ENCODE measurements around the gene ABHD17A. TPM values are rescaled to one million over a fixed set of nuclear protein-coding genes. Genes with fewer than 3 reads are reported as not detected.
A peak's percentile ranks its signal among the peaks of the same experiment; 100 is the strongest.

Gene ABHD17A
- polyA plus RNA-seq, 1 experiment: 30.8 TPM

DNA sequence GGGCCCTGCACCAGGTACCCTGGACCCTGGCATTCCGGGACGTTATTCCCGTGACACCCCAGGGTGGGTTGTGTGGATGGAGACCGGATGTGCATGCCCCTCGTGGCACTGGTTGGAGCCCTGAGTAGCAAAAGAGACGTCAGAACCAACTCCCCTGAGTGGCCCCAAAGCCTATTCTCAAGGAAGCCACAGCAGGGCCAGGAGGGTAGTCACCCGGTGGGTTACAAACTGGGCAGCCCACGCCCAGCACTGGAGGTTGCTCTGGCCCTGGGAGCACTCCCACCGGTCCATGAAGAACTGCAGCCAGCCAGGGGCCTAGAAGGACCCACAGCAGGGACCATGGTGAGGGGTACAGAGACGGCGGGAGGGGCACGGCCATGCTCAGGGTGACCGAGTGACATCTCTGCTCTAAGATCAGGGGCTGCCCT is 29.5 kb downstream of the ABHD17A start:
- peak overlapping the region; percentile 52 for H3K4me3 ChIP-seq (ENCODE audit: low read depth, low read length)
- H3K27ac ChIP-seq (ENCODE audit: low read depth, low read length): peak overlapping the region; percentile 52
- no peaks in the 10 kb centered on the region for H3K27me3 ChIP-seq (ENCODE audit: control insufficient read depth, insufficient read depth, low read length)
- ChIA-PET POLR2A (interaction anchor here (1.0 kb wide), 1 partner anchor 20 kb away, joined by 4 read pairs; no protein-coding TSS in a partner anchor), CTCF (interaction anchor here (0.7 kb wide), 1 partner anchor 29 kb away, joined by 3 read pairs; no protein-coding TSS in a partner anchor)
- H3K9me3 ChIP-seq (ENCODE audit: control insufficient read depth, insufficient read depth, low read length): no peaks in the 10 kb centered on the region; the same call in 1 of the 2 replicates
- no peak for DNase-seq (ENCODE audit: low read depth, low spot score)
- TF ChIP-seq, protein P1, sequence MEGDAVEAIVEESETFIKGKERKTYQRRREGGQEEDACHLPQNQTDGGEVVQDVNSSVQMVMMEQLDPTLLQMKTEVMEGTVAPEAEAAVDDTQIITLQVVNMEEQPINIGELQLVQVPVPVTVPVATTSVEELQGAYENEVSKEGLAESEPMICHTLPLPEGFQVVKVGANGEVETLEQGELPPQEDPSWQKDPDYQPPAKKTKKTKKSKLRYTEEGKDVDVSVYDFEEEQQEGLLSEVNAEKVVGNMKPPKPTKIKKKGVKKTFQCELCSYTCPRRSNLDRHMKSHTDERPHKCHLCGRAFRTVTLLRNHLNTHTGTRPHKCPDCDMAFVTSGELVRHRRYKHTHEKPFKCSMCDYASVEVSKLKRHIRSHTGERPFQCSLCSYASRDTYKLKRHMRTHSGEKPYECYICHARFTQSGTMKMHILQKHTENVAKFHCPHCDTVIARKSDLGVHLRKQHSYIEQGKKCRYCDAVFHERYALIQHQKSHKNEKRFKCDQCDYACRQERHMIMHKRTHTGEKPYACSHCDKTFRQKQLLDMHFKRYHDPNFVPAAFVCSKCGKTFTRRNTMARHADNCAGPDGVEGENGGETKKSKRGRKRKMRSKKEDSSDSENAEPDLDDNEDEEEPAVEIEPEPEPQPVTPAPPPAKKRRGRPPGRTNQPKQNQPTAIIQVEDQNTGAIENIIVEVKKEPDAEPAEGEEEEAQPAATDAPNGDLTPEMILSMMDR (IDR thresholded peaks at IDR 0.05; ENCODE audit: low read depth, low read length): no peak

DNA sequence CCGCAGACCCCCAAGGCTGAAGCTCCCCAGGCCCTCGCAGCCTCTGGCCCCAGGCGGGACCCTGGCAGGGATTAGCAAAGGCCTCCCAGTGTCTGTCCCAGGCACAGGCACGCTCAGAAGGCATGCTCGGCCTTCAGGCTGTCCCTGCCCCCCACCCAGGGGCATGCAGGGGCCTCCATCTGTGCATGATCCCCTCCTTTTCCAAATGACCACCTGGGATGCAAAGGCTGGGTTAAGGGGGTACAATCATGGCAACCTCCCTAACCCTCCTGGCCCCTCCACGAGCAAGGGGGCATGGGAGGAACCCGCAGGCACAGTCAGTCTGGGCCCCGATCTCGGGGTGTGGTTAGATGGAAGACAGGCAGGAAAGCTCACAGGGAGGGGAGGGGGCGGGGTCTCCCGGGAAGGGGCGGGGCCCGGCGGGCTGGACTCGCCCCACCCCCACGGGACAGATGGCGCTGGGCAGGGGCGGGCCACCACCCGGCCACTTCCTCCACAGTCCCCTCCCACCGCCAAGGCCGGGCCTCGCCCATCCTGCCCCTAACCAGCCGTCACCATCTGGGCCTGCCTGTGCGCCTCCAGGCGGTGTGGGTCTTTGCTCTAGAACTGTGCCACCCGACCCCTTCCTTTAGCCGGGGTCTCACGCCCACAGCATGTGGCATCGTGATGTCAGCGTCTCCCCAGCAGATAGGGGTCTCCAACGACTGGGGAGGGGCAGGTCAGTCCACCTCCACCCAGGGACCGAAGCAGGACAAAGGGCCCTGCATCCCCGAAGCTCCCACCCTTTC is 30.1 kb downstream of the ABHD17A start:
- ChIA-PET CTCF (interaction anchor here (0.7 to 1.0 kb wide), 3 partner anchors 8 to 29 kb away, joined by 3 to 6 read pairs (median 4); no protein-coding TSS in a partner anchor), POLR2A (interaction anchor here (0.6 to 1.0 kb wide), 3 partner anchors 9 to 164 kb away, joined by 4 to 14 read pairs (median 4); no protein-coding TSS in a partner anchor)
- Histone ChIP-seq H3K4me3 (ENCODE audit: low read depth, low read length) (peak overlapping the region; percentile 52), H3K9me3 (ENCODE audit: control insufficient read depth, insufficient read depth, low read length) (no peaks in the 10 kb centered on the region; the same call in 1 of the 2 replicates), H3K27ac (ENCODE audit: low read depth, low read length) (peak overlapping the region; percentile 52), H3K27me3 (ENCODE audit: control insufficient read depth, insufficient read depth, low read length) (no peaks in the 10 kb centered on the region)
- TF ChIP-seq, protein P1 (IDR thresholded peaks at IDR 0.05; ENCODE audit: low read depth, low read length): no peak
- peak; percentile 61 for DNase-seq (ENCODE audit: low read depth, low spot score)

DNA sequence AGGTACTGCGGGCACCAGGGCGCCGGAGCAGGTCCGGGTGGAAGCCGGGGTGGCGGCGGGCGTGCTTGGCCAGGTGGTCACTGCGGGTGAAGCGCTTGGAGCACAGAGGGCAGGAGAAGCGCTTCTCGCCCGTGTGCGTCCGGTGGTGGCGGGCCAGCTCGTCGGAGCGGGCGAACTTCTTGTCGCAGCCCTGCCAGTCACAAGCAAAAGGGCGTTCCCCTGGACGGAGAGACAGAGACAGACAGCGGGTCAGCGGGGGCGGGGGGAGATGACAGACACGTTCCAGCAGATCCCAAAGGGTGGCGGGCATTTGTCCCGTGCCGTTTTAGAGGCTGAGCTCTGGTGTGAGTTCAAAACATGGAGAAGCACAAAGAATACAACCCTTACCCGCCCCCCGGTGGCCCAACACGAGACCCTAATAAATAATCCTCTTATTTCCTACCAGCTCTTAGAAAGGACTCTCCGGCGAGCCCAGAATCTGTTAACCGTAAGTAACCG is 30.7 kb downstream of the ABHD17A start:
- Histone ChIP-seq H3K27me3 (ENCODE audit: control insufficient read depth, insufficient read depth, low read length) (no peaks in the 10 kb centered on the region), H3K9me3 (ENCODE audit: control insufficient read depth, insufficient read depth, low read length) (no peaks in the 10 kb centered on the region; the same call in 1 of the 2 replicates), H3K4me3 (ENCODE audit: low read depth, low read length) (peak overlapping the region; percentile 37; the same call in 1 of the 2 replicates), H3K27ac (ENCODE audit: low read depth, low read length) (peak overlapping the region; percentile 47)
- TF ChIP-seq, protein P1 (IDR thresholded peaks at IDR 0.05; ENCODE audit: low read depth, low read length): no peak
- ChIA-PET CTCF (interaction anchor here (0.6 to 1.0 kb wide), 4 partner anchors 8 to 314 kb away, joined by 3 to 6 read pairs (median 4); no protein-coding TSS in a partner anchor), POLR2A (interaction anchor here (0.6 to 1.0 kb wide), 3 partner anchors 10 to 165 kb away, joined by 4 to 14 read pairs (median 4); no protein-coding TSS in a partner anchor)
- DNase-seq (ENCODE audit: low read depth, low spot score): no peak

DNA sequence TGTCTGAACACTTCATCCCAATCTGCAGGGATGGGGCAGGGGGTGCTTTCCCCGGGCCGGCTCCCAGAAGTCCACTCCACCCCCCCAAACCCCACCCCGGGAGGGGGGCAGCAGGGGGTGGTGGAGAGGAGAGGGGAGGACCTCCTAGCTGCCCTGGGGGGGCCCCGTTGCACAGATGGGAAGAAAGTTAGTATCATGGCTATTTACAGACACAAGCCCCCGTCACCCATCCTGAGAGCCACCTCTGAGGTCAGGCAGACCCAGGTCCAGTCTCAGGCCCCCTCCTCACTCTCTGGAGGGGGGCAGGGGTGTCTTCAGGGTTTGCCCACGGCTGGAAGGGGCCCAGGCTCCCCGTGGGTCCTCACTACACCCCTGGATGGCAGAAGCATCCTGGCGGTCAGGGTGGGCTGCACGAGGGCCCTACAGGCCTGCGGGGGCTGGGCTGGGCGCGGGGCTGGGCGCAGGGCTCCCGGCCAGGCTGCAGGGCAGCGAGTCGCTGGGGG is 31.2 kb downstream of the ABHD17A start:
- no peak for DNase-seq (ENCODE audit: low read depth, low spot score)
- H3K27ac ChIP-seq (ENCODE audit: low read depth, low read length): no peak overlapping the region
- H3K27me3 ChIP-seq (ENCODE audit: control insufficient read depth, insufficient read depth, low read length): no peaks in the 10 kb centered on the region
- H3K9me3 ChIP-seq (ENCODE audit: control insufficient read depth, insufficient read depth, low read length): no peaks in the 10 kb centered on the region; the same call in 1 of the 2 replicates
- POLR2A ChIA-PET: no interaction called here
- TF ChIP-seq, protein P1 (IDR thresholded peaks at IDR 0.05; ENCODE audit: low read depth, low read length): no peak
- H3K4me3 ChIP-seq (ENCODE audit: low read depth, low read length): no peak overlapping the region
- CTCF ChIA-PET: interaction anchor here (0.6 to 1.4 kb wide), 3 partner anchors 7 to 313 kb away, joined by 4 read pairs; no protein-coding TSS in a partner anchor

Measured in AG04450 (cell line).